Measurements from ENCODE around the gene ZPR1.

The ZPR1 gene

DNA sequence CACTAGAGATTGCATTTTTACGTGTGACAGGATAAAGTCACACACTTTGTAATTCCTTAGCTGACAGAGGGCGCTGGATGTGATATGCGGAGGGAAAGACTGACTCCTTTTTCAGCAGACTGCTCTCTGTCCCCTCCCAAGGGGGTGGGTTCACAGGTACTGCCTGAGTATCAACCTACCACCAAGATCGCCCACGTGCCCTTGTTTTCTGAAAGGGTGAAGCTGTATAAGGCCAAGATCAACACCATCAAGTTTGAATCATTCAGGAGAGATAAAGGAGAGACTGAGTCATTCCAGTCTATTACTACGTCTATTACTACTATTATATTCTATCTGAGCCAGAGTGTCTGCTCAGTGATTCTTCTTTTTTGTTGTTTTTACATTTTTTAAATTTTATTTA, 45.7 kb downstream of the ZPR1 start:
- DNase-seq = no peak

DNA sequence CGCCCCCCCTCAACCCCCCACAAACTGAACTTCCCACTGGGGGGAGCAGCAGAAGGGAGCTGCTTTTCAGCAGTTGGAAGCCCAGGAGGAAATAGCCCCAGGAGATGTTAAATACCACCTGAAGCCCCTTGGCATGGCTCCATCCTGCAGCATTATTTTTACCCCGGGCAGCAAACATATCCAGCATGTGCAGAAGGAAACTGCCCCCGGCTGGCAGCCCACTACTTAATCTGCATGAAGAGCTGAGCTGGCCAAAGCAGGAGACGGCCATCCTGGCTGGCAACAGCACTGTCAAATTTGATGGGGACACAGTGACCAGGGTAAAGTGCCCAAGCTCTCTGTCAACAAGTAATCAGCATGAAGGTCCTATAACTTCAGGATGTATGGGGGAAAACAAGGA, 47.1 kb downstream of the ZPR1 start:
- DNase-seq = no peak

DNA sequence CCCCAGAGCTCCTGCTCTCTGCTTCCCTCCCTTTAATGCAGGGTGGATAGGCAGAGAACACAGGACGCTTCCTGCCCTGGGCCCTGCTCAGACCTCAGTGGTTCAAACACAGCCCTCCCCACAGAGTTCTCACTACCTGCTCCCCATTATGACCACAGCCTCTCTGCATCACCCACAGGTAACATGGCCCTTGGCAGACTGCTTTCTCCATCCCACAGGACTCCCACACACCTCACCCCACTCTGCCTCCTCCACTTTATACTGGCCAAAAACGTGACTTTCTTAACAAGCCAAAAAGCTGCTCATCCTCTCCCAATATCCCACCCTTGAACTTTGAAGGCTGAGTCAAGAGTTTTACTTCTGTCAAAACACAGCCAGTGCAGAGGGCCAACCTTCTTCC, 48.8 kb downstream of the ZPR1 start:
- no peak for DNase-seq

DNA sequence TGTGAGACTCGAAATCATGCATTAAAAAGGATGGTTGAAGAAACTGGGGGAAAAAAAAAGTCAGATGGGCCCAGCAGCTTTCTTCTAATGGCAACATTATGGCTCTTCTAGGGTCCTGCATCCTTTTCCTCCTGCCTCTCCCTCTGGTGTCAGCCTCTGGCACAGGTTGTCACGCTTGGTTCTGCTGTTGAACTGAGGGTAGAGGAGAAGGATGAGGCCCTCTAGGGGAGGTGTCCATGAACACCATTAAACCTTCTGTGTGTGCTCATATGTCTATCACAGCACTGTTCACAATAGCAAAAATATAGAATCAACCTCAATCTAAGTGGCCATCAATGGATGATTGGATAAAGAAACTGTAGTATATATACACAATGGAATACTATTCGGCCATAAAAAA, 51.1 kb downstream of the ZPR1 start:
- no peak for DNase-seq

DNA sequence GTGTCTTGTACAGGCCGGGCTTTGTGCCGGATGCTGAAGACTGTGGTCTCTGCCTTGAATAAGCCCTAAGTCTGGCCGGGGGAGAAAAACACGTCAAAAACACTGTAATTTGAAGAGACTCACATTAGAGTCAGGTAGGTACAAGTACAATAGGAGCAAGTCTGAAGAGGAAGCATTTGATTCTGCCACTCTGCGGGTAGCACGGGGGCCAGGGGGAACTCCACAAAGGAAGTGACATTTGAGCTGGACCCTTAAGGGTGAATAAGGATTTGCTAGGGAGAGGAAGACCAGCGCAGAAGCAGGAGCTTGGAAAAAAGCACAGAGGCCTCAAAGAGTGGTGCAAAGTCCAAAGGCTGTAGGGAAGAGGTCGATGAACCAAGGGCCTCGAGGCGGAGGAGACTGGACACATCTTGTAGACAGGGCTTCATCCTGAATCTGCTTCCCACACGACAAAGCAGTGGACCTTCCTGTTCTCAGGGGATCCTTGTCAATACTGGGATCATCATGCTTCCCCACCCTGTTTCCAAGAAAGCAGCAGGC, 53.8 kb downstream of the ZPR1 start:
- DNase-seq = peak; percentile 61

DNA sequence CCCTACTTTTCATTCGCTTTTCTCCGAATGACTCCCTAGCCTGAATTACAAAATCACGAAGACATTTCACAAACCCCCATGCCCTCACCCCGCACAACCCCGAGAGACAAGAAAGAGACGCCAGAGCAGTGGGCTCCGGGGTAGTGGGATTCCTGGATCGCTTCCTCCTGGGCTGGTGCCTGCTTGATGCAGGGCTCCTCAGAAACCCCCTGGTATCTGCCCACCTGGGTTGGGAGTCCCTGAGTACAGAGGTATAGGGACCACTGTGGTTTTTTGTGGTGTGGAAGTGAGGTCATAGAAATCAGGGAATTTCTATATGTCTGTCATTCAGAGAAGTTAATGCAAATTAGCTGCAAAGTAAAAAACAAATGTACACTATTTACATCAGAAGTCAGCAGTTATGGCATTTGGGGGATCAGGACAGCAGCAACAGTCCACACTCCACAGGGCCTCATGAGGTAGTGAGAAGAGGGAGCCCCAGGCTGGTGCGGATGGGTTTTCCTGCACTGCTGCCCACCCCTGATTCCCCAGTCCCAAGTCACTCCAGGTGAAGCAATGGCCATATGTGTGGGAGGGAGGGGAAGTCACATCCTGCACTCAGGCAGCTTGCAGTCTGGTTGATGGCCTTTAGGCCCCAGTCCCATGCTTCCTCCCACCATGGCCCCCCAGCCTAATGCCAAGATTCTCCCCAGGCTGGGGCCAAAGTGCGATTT, 54.6 kb downstream of the ZPR1 start:
- no peak for DNase-seq

DNA sequence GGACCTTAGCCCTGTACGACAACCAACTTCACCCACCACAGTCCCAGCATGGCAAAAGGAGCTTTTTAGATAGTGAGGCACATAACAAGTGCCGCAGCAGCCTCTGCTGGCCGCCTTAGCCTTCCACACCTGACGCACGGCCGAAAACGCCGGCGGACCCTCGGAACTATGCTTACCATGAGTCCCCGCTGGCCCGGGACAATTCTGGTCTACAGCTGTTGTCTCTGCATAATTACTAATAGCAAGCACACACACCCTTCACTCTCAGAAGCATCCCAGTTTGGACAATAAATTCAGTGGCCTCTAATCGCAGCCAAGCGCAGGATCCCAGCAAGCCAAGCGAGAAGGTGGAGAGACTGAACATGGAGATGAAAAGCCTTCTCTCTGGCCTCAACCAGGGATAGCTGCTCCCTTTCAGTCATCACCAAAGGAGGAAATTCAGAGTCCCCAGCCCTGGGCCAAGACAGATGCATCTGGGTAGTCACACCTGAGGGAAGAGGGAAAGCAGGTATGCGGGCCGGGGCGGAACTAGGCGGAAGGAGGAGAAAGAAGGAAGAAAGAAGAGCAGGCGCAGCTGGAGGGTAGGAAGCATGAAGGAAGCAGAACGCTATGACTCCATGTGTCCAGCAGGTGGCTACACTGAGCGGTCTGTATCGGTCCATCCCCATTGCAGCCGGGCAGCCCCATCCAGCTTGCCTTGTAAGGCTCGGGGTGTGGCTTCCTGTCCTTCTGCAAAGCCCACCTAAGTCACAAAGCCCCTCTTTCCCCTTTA, 55.4 kb downstream of the ZPR1 start:
- DNase-seq = peak; percentile 56

DNA sequence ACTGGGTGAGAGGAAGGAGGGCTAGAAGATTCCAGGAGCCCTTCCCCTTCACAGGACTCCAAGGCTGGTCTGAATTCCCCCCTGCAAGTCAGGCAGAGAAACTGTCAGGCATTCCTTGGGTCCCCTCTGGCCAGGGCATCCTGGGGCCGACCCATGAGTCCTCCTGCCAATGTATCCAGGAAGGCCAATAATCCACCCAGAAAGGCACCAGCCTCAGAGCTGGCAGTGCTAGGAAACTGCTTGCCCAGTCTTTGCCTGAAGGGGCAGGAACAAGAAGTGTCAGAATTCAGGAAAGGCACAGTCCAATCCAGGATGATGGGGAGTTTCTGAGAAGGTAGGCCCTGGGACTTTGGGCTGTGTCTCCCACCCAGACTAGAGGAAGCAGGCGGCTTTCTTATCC, 56.0 kb downstream of the ZPR1 start:
- DNase-seq = no peak

DNA sequence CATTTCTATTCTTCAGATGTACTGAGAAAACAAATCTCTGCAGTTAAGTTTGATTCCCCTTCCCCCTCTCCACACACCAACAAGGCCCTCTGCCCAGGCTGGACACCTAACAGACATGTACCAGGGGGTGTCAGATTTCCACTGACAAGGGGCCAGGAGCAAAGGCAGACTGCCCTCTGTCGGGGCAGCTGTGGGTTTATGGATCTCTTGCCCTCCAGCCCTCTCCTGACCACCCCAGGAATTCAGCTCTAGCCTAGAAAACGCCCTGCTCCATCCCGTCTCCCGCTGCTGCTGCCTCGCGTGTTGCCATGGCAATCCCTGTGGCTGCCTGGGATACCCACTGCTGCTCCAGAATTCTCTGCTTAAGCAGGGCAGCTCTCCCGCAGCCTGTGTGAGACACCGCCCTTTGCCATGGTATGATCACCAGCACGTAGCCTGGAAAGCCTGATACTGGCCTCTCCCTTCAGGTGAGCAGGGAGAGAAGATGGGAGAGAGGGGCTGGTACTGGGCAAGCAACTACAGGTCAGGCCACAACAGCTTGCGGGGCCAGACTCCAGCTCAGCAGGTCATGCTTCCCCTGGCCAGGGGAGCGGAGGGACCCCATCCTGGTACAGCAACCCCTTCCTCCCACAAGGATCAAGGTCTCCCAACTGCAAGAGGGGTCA, 56.6 kb downstream of the ZPR1 start:
- DNase-seq = no peak

DNA sequence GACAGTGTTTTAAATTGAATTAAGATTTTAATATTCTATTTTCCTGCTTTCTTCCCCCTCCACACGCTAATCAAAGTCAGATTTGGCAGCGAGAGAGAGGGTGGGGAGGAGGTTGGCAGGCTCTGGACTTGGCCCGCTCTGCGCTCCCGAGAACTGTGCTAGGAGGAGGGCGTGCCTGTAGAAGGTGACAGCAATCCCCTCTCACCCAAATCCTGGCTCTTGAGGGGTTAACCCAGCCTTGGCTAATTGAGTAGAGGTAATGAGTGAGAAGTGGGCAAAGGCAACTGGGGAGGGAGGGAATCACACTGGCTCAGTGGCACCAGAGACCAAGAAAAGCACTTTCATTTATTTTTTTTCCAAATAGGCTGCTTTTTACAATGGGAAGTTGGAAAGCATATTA, 57.2 kb downstream of the ZPR1 start:
- no peak for DNase-seq

DNA sequence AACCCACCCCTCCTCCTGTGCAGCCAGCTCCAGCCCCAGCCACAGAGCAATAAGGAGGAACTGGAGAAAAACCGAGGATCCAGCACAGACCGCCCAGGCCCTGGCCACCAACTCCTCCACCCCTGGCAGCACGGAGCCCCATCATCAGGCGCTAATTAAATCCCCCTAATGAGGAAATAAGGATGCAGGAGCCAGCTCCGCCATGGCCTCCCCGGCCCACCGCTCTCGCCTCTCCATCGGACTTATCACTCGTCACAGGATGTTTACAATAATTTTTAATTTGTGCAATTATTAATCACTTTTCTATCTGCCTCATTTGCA, 57.6 kb downstream of the ZPR1 start:
- no peak for DNase-seq

DNA sequence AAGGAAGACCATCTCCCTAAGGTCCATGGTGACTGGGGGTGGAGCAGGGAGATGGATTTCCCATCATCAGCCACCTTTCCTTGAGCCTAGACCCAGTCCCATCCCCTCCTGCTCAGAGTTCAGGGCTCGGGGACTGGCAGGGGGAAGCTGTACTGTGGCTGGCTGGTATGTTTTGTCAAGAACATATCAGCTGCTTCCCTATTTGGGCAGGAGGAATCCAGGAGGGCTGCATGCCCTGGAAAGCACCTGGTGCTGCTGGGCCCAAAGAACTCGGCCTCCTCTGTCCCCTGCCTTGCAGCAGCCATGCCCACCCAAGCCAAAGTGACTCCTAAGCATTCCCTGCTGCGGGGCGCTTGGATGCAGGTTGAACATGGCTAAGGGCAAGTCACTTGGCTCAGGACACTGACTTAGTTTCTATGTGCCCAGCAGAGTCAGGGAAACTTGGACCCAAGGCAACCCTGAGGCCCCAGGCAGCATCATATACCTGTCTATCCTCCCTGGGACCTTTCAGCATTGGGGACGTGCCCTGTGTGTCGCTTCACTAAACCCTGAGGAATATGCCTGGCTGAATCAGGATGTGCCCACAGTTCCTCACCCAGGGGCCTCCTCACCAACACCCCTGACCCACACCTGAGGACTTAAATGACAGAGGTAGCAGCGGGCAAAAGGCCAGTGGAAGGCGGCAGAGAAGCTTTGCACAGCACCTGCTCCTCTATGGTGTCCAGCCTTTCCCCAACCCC, 58.2 kb downstream of the ZPR1 start:
- DNase-seq = no peak

DNA sequence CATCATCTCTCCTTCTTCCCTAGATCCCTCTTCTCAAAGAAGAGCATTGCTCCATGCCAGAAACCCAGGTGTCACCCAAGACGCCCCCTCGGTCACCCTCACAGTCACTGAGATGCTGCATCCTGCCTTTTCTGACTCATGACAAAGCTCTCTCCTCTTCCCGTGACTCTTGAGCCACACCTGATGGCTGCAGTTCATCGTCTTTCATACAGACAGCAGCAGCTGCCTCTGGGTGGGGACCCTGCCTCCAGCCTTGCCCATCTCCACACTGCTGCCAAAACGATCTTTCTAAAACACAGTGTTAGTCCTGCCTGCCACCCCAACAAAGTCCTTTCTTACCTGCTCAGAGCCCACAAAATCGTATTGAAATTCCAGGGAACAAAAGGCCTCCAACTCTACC, 59.8 kb downstream of the ZPR1 start:
- DNase-seq = no peak

DNA sequence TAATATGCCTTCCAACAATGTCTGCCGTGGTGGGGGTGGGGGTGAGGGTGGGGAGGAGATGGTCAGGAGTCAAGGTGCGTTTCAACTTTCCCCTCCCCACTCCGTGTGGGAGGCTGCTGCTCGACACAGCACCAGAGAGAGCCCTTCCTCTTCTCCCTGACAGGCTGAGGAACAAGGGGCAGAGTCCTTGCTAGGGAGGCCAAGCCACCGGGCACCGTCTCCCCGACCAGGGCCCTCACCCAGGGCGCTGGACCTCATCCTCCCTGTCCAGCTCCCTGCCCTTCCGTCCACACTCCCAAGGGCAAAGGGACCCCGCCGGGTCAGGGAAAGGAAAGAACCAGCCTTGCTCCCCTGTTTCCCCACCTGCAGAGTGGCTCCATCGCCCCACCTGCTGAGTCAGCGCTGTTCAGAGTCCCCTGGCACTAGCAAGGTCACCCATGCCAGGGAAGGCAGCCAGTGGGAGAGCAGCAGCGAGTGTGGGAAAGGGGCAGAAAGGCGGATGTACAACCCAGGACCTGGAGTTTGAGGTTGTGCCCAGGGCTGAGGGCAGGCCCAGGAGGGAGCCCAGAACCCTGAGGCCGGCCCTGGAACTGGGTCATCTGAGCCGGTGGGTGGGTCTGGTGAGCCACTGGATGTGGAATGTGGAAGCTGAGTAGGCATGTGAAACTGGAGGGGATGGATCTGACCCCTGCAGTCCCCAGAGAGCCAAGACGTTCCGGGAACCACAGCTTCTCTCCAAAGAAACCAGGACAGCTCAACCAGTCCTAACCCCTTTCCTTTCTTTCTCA, 62.2 kb downstream of the ZPR1 start:
- DNase-seq = no peak

DNA sequence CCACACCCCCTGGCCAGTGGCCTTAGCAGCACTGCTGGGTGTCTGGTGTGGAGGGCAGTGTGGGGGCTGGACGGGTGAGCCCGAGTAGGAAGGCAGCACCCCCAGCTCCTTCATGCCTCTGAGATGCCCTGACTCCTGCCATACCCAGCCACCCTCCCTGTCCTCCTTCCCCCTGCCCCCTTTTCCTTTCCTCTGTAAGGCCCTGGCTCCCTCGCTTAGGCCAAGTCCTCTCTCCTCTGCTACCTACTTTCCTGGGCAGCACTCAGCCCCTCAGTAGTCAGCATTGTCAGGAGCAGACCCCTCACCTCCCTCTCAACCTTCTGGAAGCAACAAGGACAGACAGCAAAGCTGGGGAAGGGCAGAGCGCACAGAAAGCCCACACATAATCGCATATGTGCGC, 63.0 kb downstream of the ZPR1 start:
- no peak for DNase-seq

Measured in GDM1 (cell line).